HAP-1 (cell line): Measurements from ENCODE around the gene CLDN19.
"Not testable (repeated sequence)": the region's sequence is repeated elsewhere in the genome, so short reads cannot be mapped to it uniquely, and the experiment has no call there.

Experiments used
- DNase-seq, 2 experiments: peaks; one replicate each; pipeline ENCODE4 v3.0.0-alpha.2; 2016 to 2020; ENCODE audit warnings: low spot score in 2 of 2
- H3K27me3 ChIP-seq: fragments of 250-450 bp; sonication (Bioruptor Pico); 2 replicates; pipeline ENCODE4 v1.5.1; 2020; ENCODE audit warnings: low read depth, mild to moderate bottlenecking, moderate library complexity
- H3K36me3 ChIP-seq: fragments of 250-450 bp; sonication (Bioruptor Pico); replicated peaks from 2 replicates; pipeline ENCODE4 v1.5.1; 2020; ENCODE audit warnings: mild to moderate bottlenecking
- H3K4me1 ChIP-seq: fragments of 250-450 bp; sonication (Bioruptor Pico); 2 replicates; pipeline ENCODE4 v1.5.1; 2020; ENCODE audit warnings: mild to moderate bottlenecking
- H3K4me3 ChIP-seq: fragments of 250-450 bp; sonication (Bioruptor Pico); 2 replicates; pipeline ENCODE4 v1.5.1; 2020; ENCODE audit warnings: mild to moderate bottlenecking, moderate library complexity
- H3K9me3 ChIP-seq: fragments of 250-450 bp; sonication (Bioruptor Pico); 2 replicates; pipeline ENCODE4 v1.5.1; 2020; ENCODE audit warnings: mild to moderate bottlenecking, moderate library complexity
- in situ Hi-C: fragments of 300-500 bp; cut with MboI; formaldehyde crosslinking; loops from 3 replicates; pipeline ENCODE4 v1.14.3; 2020; ENCODE audit warnings: low sequenced_read_pairs, inconsistent platforms, mixed read lengths

The CLDN19 gene

DNA sequence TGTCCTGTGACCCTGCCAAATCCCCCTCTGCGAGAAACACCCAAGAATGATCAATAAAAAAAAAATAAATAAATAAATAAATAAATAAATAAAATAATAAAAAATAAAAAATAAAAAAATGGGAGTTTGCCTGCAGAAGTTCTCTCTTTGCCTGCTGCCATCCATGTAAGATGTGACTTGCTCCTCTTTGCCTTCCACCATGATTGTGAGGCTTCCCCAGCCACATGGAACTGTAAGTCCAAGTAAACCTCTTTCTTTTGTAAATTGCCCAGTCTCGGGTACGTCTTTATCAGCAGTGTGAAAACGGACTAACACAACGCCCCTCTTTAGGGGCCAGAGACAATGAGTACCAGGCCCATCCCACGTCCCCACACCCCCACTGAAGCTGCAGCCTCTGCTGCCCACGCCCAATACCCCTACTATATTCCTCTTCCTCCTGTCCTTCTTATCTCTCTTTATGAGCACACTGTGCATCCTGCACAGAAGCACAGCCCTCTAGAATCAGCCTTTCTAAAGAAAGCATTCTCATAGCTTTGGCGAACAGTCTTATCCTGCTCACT lies 11.6 kb upstream of the CLDN19 start:
- H3K27me3 ChIP-seq, H3K9me3 ChIP-seq, H3K4me1 ChIP-seq, in situ Hi-C loops, H3K4me3 ChIP-seq, DNase-seq: not testable (repeated sequence)
- peaks cover 74% of the 10 kb centered on the region for H3K36me3 ChIP-seq

DNA sequence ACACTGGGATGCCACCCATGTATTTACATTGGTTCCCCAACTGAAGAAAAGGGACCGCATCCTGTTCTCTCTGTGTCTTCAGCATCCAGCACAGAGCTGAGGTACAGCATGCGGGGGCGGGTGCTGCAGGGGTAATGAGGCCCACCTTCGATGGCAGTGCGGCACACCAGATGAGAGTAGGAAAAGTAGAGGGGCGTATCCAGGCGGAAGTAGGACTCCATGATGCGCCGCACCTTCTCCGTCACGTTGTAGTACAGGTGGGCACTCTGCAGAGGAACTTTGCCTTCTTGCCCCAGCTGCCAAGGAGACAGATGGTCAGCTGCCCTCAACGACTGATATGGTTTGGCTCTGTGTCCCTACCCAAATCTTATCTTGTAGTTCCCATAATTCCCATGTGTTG lies 10.0 kb upstream of the CLDN19 start:
- in situ Hi-C loops = no loop called here
- Histone ChIP-seq H3K27me3 (no peaks in the 10 kb centered on the region), H3K36me3 (peaks cover 65% of the 10 kb centered on the region), H3K4me3 (no peak overlapping the region), H3K9me3 (no peaks in the 10 kb centered on the region), H3K4me1 (no peaks in the 10 kb centered on the region)
- DNase-seq = no peak

DNA sequence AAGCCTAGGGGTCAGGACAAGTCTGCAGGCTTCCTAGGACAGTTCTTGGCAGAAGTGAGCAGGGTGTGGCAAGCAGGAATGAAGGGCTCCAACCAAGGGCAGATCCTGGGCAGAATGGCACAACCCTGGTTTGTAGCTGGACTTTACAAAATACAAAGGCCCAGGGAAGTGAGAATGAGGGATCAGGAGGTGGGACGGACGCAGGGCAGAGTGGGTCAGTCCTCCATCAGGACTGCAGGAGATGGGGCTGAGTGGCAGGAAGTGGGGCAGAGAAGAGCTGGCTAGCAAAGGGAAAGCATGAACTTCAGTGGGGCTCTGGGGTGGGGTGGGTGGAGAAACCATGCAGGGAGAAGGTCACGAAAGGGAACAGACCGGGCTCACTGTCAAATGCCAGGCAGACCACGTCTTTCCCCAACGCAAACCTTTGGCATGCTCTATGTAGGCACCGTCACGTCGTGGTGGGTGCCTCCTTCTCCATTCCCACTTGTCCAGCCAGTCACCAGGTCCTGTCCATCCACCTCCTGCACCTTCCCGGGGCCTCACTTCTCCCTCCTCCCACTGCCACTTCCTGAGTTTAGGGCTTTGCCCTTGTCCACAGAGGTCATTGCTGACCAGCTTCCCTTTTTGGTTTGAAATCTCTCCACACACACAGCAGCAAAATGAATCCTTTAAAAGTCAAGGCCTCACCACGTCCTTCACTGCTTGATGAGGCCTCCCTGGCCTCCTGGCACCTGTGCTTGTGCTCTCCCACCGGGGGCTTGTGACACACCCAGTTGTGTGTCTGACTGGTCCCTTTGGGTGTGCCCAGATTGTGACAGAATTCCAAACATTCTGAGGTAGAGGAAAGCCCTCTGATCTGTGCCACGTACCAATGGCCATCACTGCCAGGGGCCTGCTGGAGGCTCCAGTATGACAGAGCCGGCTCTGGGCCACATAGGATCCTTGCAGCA lies 8.7 kb upstream of the CLDN19 start:
- in situ Hi-C loops = loop anchor here (10.0 kb wide), 1 partner anchor 184 kb away; no protein-coding TSS in a partner anchor
- Histone ChIP-seq H3K4me1 (no peaks in the 10 kb centered on the region), H3K36me3 (peaks cover 54% of the 10 kb centered on the region), H3K9me3 (no peaks in the 10 kb centered on the region), H3K27me3 (no peaks in the 10 kb centered on the region), H3K4me3 (no peak overlapping the region)
- DNase-seq = no peak

DNA sequence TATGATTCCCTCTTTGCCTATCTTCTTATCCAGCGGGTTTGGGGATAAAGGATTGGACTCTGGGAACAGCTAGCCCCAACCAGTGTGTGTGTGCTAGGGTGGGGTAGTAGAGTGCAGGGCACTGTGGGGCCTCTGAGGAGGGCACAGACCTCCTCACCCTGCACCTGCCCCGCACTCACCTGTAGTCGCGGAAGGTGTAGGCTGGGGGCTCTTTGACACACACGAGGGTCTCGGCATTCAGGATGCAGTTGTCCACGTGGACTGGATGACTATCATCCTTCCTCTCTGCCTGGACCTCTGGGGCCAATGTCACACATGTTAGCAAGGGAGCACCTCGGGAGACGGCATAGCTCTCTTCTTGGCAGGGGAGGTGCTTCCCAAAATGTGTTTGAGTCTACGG lies 8.0 kb upstream of the CLDN19 start:
- no peaks in the 10 kb centered on the region for H3K27me3 ChIP-seq
- no peak for DNase-seq
- no peaks in the 10 kb centered on the region for H3K9me3 ChIP-seq
- no peaks in the 10 kb centered on the region for H3K4me1 ChIP-seq
- peaks cover 49% of the 10 kb centered on the region for H3K36me3 ChIP-seq
- H3K4me3 ChIP-seq = no peak overlapping the region
- in situ Hi-C loops = loop anchor here (10.0 kb wide), 1 partner anchor 183 kb away; no protein-coding TSS in a partner anchor

DNA sequence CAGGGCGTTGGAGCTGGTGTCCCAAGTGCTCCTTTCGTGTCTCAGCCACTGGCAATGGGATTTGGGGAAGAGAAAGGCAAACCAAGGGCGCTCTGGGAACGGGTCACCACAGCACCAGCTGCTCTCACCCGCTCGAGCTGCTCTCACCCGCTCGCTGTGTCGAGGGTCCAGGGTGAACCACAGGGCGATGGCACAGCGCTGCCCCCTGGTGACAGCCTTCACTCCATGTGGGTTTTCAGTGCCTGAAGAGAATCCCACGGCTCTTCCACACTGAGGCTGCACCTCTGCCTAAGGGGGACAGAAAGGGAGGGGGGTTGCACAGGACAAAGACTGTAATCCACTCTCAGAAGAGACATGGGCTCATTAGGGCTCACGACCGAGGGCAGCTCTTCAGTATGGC lies 7.1 kb upstream of the CLDN19 start:
- no peaks in the 10 kb centered on the region for H3K4me1 ChIP-seq
- H3K36me3 ChIP-seq = peaks cover 40% of the 10 kb centered on the region
- no peaks in the 10 kb centered on the region for H3K9me3 ChIP-seq
- peak in 1 of 2 experiments; percentile 71 for DNase-seq
- H3K27me3 ChIP-seq = no peaks in the 10 kb centered on the region
- no peak overlapping the region for H3K4me3 ChIP-seq
- in situ Hi-C loops = loop anchor here (10.0 kb wide), 1 partner anchor 182 kb away; no protein-coding TSS in a partner anchor

DNA sequence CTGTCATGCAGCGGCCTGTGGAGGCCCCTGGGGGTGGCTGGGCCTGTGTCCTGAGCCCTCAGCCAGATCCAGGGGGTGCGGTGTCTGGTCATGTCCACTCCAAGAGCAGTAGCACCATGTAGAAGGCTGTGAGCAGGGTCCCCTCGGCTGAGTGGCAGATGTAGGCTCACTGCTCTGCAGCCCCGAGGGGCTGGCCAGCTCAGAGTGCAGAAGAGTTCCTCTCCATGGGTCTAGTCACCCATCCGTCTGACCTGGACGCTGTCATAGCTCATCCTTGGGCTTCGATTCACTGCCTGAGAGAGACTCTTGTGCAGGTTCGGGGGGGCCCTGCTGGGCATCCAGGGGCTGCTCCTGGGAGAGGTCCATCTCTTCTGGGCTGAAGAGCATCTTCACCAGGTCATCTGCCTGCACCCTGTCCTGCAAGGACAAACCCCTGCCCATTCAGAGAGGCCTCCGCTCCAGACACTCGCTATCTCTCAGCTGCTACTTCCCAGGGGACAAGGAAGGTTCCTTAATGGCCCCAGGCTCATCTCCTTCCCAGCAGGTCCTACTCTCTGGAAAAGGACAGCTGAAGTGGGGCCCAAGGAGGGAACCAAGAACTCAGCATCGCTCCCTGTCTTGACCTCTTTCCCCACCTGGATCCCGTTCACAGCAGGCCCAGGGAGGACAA lies 6.5 kb upstream of the CLDN19 start:
- in situ Hi-C loops = loop anchor here (10.0 kb wide), 1 partner anchor 182 kb away; no protein-coding TSS in a partner anchor
- Histone ChIP-seq H3K27me3 (no peaks in the 10 kb centered on the region), H3K4me1 (no peaks in the 10 kb centered on the region), H3K9me3 (no peaks in the 10 kb centered on the region), H3K36me3 (peaks cover 34% of the 10 kb centered on the region), H3K4me3 (no peak overlapping the region)
- DNase-seq = no peak

DNA sequence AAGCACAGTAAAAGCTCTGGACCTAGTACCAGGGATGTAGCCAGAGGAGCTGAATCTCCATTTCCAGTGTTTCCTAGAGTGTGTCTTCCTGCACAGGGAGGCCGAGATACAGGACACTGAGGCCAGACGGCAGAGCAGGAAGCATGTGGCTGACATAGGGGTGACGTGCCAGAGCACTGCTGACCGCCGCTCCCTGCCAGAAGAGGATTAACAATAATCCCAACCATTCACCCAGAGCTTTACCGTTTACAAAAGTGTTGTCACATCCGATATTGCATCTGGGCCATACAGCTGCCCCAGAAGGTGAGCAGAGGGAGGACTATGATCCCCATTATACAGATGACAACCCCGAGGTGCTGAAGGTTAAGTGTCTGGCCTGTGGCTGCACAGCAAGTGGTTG lies 5.8 kb upstream of the CLDN19 start:
- Histone ChIP-seq H3K4me1 (no peaks in the 10 kb centered on the region), H3K36me3 (peaks cover 33% of the 10 kb centered on the region), H3K9me3 (no peaks in the 10 kb centered on the region), H3K27me3 (no peaks in the 10 kb centered on the region), H3K4me3 (no peak overlapping the region)
- DNase-seq = no peak
- in situ Hi-C loops = loop anchor here (10.0 kb wide), 1 partner anchor 181 kb away; no protein-coding TSS in a partner anchor

DNA sequence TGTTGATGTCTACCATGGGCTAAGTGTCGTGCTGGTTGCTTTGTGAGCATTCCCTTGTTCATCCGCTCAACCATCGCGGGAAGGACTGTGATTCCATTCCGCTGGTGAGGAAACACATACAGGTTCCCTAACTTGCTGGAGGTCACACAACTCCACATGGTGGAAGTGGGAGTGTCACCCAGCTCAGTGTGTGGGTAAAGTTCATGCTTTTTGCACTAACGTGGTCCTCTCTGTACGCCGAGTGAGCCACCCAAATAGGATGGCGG lies 4.0 kb upstream of the CLDN19 start:
- in situ Hi-C loops = loop anchor here (10.0 kb wide), 1 partner anchor 179 kb away; no protein-coding TSS in a partner anchor
- H3K9me3 ChIP-seq = no peaks in the 10 kb centered on the region
- no peak overlapping the region for H3K4me3 ChIP-seq
- H3K36me3 ChIP-seq = peaks cover 20% of the 10 kb centered on the region
- DNase-seq = no peak
- H3K27me3 ChIP-seq = no peaks in the 10 kb centered on the region
- H3K4me1 ChIP-seq = no peaks in the 10 kb centered on the region

DNA sequence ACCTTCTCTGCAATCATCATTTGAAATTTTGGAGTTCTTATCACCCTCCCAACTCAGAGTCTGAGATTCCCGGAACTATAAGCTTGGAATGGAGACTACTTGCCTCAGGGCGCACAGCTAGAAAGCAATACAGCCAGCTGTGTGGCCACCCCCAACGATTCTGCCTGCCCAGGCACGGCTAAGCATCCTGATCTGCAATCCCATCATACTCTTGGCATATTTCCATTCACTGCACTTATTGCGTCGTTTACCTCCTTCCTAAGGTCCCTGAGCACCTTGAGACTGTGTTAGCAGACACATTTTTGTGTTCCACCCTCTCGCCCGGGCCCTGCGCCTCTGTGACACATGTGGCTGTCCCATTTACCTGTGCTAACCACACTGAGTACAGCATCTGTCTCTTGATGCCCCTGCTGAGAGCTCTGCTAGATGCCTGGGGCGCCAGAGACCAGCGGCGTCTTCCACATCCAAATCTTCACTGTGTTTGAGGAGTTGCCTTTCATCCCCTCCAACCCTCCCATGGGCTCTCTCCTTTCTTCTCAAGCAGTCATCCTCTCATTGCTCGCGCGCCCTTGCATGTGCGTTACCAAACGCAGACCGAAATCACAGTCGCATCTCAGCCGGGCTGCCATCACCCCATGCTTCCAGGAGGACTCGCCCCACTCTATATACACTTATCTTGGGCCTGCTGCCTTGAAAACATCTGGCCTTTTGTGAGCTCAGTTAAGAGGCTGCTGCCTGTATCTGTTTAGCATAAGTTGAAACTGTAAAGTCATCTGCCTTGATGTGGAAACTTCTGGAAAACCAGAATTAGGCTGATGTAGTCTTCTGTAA lies 3.5 kb upstream of the CLDN19 start:
- H3K9me3 ChIP-seq = no peaks in the 10 kb centered on the region
- no peaks in the 10 kb centered on the region for H3K27me3 ChIP-seq
- H3K4me1 ChIP-seq = no peaks in the 10 kb centered on the region
- DNase-seq = peak in 1 of 2 experiments; percentile 30
- in situ Hi-C loops = loop anchor here (10.0 kb wide), 1 partner anchor 179 kb away; no protein-coding TSS in a partner anchor
- no peak overlapping the region for H3K4me3 ChIP-seq
- peaks cover 20% of the 10 kb centered on the region for H3K36me3 ChIP-seq

DNA sequence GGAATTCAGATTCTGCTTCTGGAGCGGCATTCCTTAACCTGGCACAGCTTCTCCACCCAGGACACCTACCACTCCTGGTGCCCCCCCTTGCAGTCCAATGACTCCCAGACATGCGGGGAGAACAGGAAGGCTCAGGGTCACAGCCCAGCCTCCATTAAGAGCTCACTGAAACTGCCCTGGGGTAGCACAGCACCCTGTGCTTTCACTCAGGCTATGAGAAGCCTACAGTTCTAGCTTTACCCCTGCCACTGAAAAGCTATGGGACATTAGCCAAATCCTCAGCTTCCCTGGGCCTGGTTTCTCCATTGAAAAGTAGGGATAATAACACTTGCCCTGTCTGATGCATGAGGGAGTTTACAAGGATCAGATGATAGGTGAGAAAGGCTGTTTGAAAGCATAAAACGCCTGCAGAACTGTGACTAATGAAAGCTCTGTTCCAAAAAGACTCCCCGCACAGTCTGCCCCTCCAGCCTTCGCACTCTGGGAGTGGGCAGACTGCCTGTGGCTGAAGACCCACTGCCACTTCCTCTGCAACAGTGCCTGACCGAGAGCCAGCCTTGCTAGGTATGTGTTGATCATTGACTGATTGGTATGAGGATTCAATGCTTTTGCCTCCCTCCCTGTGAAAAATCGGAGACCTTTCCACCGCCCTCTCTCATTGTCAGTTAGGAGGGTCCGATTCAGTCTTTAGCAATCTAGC lies 2.7 kb upstream of the CLDN19 start:
- Histone ChIP-seq H3K27me3 (no peaks in the 10 kb centered on the region), H3K4me1 (no peaks in the 10 kb centered on the region), H3K4me3 (no peak overlapping the region), H3K9me3 (no peaks in the 10 kb centered on the region), H3K36me3 (peaks cover 17% of the 10 kb centered on the region)
- in situ Hi-C loops = loop anchor here (10.0 kb wide), 1 partner anchor 178 kb away; no protein-coding TSS in a partner anchor
- no peak for DNase-seq

DNA sequence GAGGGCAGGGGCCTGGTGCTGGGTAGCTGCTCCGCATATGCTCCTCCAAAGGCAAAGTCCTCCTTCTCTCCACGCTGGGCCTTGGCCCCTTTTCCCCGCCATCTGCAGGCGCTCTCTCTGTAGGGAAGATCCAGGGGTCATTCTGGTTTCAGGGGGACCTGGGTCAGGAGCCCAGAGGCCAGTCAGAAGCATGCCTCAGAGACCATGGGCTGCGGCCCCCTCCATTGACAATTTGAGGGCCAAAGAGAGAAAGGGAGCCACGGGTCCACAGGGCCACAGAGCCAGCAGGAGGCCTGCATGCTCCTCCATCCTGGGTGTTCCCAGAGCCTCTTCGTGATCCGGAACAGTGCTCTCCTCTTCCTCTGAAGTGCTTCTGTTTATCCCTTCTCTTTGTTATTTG lies 2.1 kb upstream of the CLDN19 start:
- Histone ChIP-seq H3K9me3 (no peaks in the 10 kb centered on the region), H3K27me3 (no peaks in the 10 kb centered on the region), H3K4me1 (no peaks in the 10 kb centered on the region), H3K36me3 (peaks cover 12% of the 10 kb centered on the region), H3K4me3 (no peak overlapping the region)
- no peak for DNase-seq
- in situ Hi-C loops = loop anchor here (10.0 kb wide), 1 partner anchor 177 kb away; no protein-coding TSS in a partner anchor

DNA sequence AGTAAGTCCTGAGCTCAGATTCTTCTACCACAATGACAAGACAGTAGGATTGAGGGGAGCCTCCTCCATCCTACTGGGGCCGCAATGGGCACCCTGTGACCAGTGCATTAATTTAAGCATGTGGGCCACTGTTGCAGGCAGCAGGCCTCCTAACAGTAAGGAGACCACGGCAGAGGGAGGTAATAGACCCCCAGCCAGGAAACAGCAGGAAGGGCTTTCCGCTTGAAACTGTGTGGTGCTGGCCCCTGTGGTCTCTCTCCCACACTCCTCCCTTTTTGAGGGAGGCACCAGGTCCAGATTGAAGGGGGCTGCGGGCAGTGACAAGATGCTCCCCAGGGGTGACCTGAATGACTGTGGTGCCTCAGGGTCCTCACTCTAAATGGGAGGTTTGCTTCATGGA lies 1.7 kb upstream of the CLDN19 start:
- no peaks in the 10 kb centered on the region for H3K4me1 ChIP-seq
- in situ Hi-C loops = loop anchor here (10.0 kb wide), 1 partner anchor 177 kb away; no protein-coding TSS in a partner anchor

More for the DNA sequence above, 1.7 kb upstream of the CLDN19 start:
- no peak for DNase-seq
- Histone ChIP-seq H3K9me3 (no peaks in the 10 kb centered on the region), H3K4me3 (no peak overlapping the region), H3K36me3 (peaks cover 7% of the 10 kb centered on the region), H3K27me3 (no peaks in the 10 kb centered on the region)
